Testis (tissue), 3 donors: ENCODE measurements around the gene PFN3. TPM values are rescaled to one million over a fixed set of nuclear protein-coding genes. Genes with fewer than 3 reads are reported as not detected.
A peak's percentile ranks its signal among the peaks of the same experiment; 100 is the strongest.

Source experiments
- DNase-seq: peaks from one replicate; pipeline ENCODE4 v3.0.0-alpha.2; 2019
- H3K27ac ChIP-seq, 2 donors: fragments of 200-600 bp; sonication (generic); one replicate each; pipeline ENCODE4 v1.5.1; 2019
- H3K27me3 ChIP-seq: fragments of 200-600 bp; sonication (generic); one replicate; pipeline ENCODE4 v1.5.1; 2019
- H3K36me3 ChIP-seq: fragments of 200-600 bp; sonication (generic); one replicate; pipeline ENCODE4 v1.5.1; 2017; ENCODE audit warnings: low read depth; ENCODE audit errors: missing control alignments
- H3K4me1 ChIP-seq: fragments of 200-600 bp; sonication (generic); one replicate; pipeline ENCODE4 v1.5.1; 2019
- H3K4me3 ChIP-seq, 2 donors: fragments of 200-600 bp; sonication (generic); one replicate each; pipeline ENCODE4 v1.5.1; 2017 to 2019
- H3K9me3 ChIP-seq: fragments of 200-600 bp; sonication (generic); one replicate; pipeline ENCODE4 v1.5.1; 2017
- CTCF ChIP-seq, 3 experiments: fragments of 450-650 bp in 2 of 3; fragments of 200-600 bp in 1 of 3; sonication (generic) in 1 of 3; IDR thresholded peaks; one replicate each; pipeline ENCODE4 v1.5.1; 2016 to 2019; ENCODE audit warnings: antibody characterized with exemption in 3 of 3, mild to moderate bottlenecking in 2 of 3, moderate library complexity in 1 of 3
- POLR2A ChIP-seq: fragments of 450-650 bp; IDR thresholded peaks from one replicate; pipeline ENCODE4 v1.6.1; 2017; ENCODE audit warnings: antibody characterized with exemption, mild to moderate bottlenecking, moderate library complexity
- WGBS, 2 donors: methylation state at CpG; one replicate each; pipeline ENCODE4 v1.1.5; 2018; 5-methylcytosine and 5-hydroxymethylcytosine counted together
- intact Hi-C: fragments of 100-400 bp; cut with DNase I; formaldehyde crosslinking; loops from one replicate; pipeline ENCODE4 v1.15.1; 2023; ENCODE audit warnings: low total_unique reads
- polyA plus RNA-seq: library from polyadenylated mRNA; stranded (reverse); fragments of 350-450 nt; fragmentation: Illumina TruSeq; extraction: RNeasy Lipid Tissue Mini Kit (QIAGEN cat#74804); gene quantifications from one replicate; pipeline ENCODE4 v1.2.3, GENCODE V29; 2014; ENCODE audit warnings: low read depth, low replicate concordance; ENCODE audit not compliant: insufficient read depth
- total RNA-seq, 2 donors: library from RNA; depleted of rRNA; stranded (reverse); fragments of >200 nt; gene quantifications; one replicate each; pipeline ENCODE4 v1.2.3, GENCODE V29; 2016

Gene PFN3
- total and polyA plus RNA-seq, 3 donors from 2014 or later, result 7.4 to 45.7 (median 27.5) TPM

GRCh38 chr5:177384134-177384533 lies 16.3 kb downstream of the PFN3 start, which contains the start of gene SLC34A1:
TSS of gene SLC34A1 (plus strand) at chr5:177384434. CDS start at chr5:177385742, 1,308 bp downstream.
- TF ChIP-seq POLR2A (no peak), CTCF (IDR thresholded peaks at IDR 0.05) (no peak)
- H3K4me1 ChIP-seq, result peaks cover 8% of the 10 kb centered on the region
- H3K4me3 ChIP-seq, result no peak within 1 kb of the TSS
- WGBS, 2 donors, result 80% methylated on average over 4 of the region's 4 CpGs; no CpG with 5 or more reads in 1 of the 2 donors
- no peaks in the 10 kb centered on the region for H3K9me3 ChIP-seq
- no peak within 1 kb of the TSS for H3K27ac ChIP-seq
- no peaks in the 10 kb centered on the region for H3K27me3 ChIP-seq
- no peak for DNase-seq
- no peaks in the 10 kb centered on the region for H3K36me3 ChIP-seq
- intact Hi-C loops, result no loop called here

GRCh38 chr5:177383181-177383580 lies 17.3 kb downstream of the PFN3 start:
- no peaks in the 10 kb centered on the region for H3K36me3 ChIP-seq
- no peaks in the 10 kb centered on the region for H3K27me3 ChIP-seq
- intact Hi-C loops, result no loop called here
- no peaks in the 10 kb centered on the region for H3K9me3 ChIP-seq
- TF ChIP-seq POLR2A (no peak), CTCF (IDR thresholded peaks at IDR 0.05) (no peak)
- 88 to 94% methylated on average over 9 of the region's 9 CpGs for WGBS, 2 donors
- DNase-seq, result no peak
- H3K27ac ChIP-seq, result no peak overlapping the region
- peaks cover 8% of the 10 kb centered on the region for H3K4me1 ChIP-seq
- H3K4me3 ChIP-seq, result no peak overlapping the region

DNA sequence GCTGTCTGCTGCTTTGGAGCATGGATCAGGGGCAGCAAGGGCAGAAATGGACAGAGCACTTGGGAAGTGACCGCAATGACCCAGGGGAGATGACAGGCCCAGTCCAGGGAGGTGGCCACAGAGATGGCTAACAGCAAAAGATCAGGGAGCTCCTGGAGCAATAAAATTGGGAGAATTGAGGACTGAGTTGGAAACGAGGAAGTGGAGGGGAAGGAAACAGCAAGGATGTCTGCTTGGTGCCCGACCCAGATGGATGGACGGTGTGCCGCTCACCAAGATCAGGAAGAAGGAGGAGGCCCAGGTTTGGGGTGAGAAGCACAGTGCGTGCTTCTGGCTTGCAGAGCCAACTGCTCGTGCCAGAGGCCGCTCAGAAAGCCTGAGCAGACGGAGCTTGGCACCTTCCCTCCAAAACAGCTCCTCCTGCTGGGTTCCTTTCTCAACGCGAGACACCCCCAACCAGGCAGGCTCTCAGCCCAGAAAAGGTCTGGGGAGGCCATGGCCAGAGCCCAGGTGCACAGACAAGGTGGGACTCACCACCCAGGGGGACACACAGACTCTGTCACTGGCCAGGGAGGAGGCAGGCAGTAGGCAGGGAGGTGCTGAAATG lies 17.9 kb downstream of the PFN3 start:
- no peaks in the 10 kb centered on the region for H3K27me3 ChIP-seq
- TF ChIP-seq CTCF (IDR thresholded peaks at IDR 0.05) (peak in 2 of 3 experiments; percentile 22 to 34), POLR2A (no peak)
- H3K36me3 ChIP-seq, result no peaks in the 10 kb centered on the region
- no peaks in the 10 kb centered on the region for H3K9me3 ChIP-seq
- intact Hi-C loops, result no loop called here
- 24 to 41% methylated on average over 11 of the region's 11 CpGs for WGBS, 2 donors
- H3K27ac ChIP-seq, result no peak overlapping the region
- peaks cover 8% of the 10 kb centered on the region for H3K4me1 ChIP-seq
- no peak overlapping the region for H3K4me3 ChIP-seq
- DNase-seq, result peak; percentile 71

GRCh38 chr5:177380805-177381126 lies 19.7 kb downstream of the PFN3 start:
- TF ChIP-seq POLR2A (no peak), CTCF (IDR thresholded peaks at IDR 0.05) (no peak)
- no peak for DNase-seq
- Histone ChIP-seq H3K9me3 (no peaks in the 10 kb centered on the region), H3K27me3 (no peaks in the 10 kb centered on the region), H3K27ac (no peak overlapping the region), H3K36me3 (no peaks in the 10 kb centered on the region), H3K4me3 (no peak overlapping the region), H3K4me1 (peaks cover 14% of the 10 kb centered on the region)
- intact Hi-C loops, result no loop called here
- WGBS, 2 donors, result 85 to 100% methylated on average over 2 to 6 of the region's 6 CpGs
